Sciatic nerve (tissue), 2 donors: ENCODE results near the gene TRIM42. TPM values are rescaled to one million over a fixed set of nuclear protein-coding genes. Genes with fewer than 3 reads are reported as not detected.

Experiments
- ATAC-seq: fragments of 200-7000 bp; cut with Tn5 transposase; one replicate; pipeline ENCODE4 v1.9.1; 2020; ENCODE audit warnings: mild to moderate bottlenecking, moderate library complexity
- DNase-seq: peaks from one replicate; pipeline ENCODE4 v3.0.0-alpha.2; 2020; ENCODE audit warnings: low spot score
- intact Hi-C: fragments of 100-400 bp; cut with DNase I; formaldehyde crosslinking; loops from one replicate; pipeline ENCODE4 v1.14.2; 2022
- total RNA-seq: library from RNA; stranded (reverse); fragmentation: NEBNext Ultra II Directional; extraction: Animal tissue kit (Norgen Biotek cat#: 25700); gene quantifications from one replicate; pipeline ENCODE4 v1.2.1, GENCODE V29; 2021
- donor health status: DM: no; HTN: no; CAD: no.
- donor health status: DM: no; HTN: no; CAD: no.

The TRIM42 gene
- total RNA-seq, 1 donor from 2014 or later: not detected

GRCh38 chr3:140706360-140706759, 28.5 kb downstream of the TRIM42 start:
- ATAC-seq (peak; percentile 66), DNase-seq (no peak)
- intact Hi-C loops: no loop called here

GRCh38 chr3:140708815-140709214, 31.0 kb downstream of the TRIM42 start:
- no peak for DNase-seq
- peak; percentile 89 for ATAC-seq
- intact Hi-C loops: no loop called here

- intact Hi-C loops: no loop called here
- ATAC-seq: no peak
- DNase-seq: no peak
Observed at GRCh38 chr3:140709751-140710150, 31.9 kb downstream of the TRIM42 start.

GRCh38 chr3:140710711-140711389, 33.0 kb downstream of the TRIM42 start:
- intact Hi-C loops: no loop called here
- ATAC-seq: no peak
- DNase-seq: no peak

GRCh38 chr3:140711390-140712035, 33.6 kb downstream of the TRIM42 start:
- no peak for ATAC-seq
- intact Hi-C loops: no loop called here
- no peak for DNase-seq

- DNase-seq (no peak), ATAC-seq (no peak)
- intact Hi-C loops: no loop called here
Observed at GRCh38 chr3:140712301-140712700, 34.4 kb downstream of the TRIM42 start.

- ATAC-seq: no peak
- intact Hi-C loops: no loop called here
- no peak for DNase-seq
Observed at GRCh38 chr3:140715035-140715434, 37.2 kb downstream of the TRIM42 start.

GRCh38 chr3:140717921-140718320, 40.1 kb downstream of the TRIM42 start:
- intact Hi-C loops: no loop called here
- DNase-seq (no peak), ATAC-seq (peak; percentile 93)

- ATAC-seq (peak; percentile 89), DNase-seq (no peak)
- intact Hi-C loops: no loop called here
Observed at GRCh38 chr3:140719841-140720614, 42.2 kb downstream of the TRIM42 start.

GRCh38 chr3:140723576-140723975, 45.7 kb downstream of the TRIM42 start:
- DNase-seq (no peak), ATAC-seq (no peak)
- intact Hi-C loops: no loop called here

GRCh38 chr3:140724856-140725812, 47.3 kb downstream of the TRIM42 start:
- ATAC-seq: no peak

GRCh38 chr3:140726066-140726465, 48.2 kb downstream of the TRIM42 start:
- intact Hi-C loops: no loop called here
- ATAC-seq (no peak), DNase-seq (no peak)

More at GRCh38 chr3:140724856-140725812, 47.3 kb downstream of the TRIM42 start:
- intact Hi-C loops: no loop called here
- DNase-seq: no peak

- intact Hi-C loops: no loop called here
- DNase-seq: no peak
- ATAC-seq: no peak
Observed at GRCh38 chr3:140727886-140728285, 50.0 kb downstream of the TRIM42 start.

- ATAC-seq (no peak), DNase-seq (no peak)
- intact Hi-C loops: no loop called here
Observed at GRCh38 chr3:140731440-140732119, 53.7 kb downstream of the TRIM42 start.

GRCh38 chr3:140733623-140734022, 55.8 kb downstream of the TRIM42 start:
- intact Hi-C loops: no loop called here
- ATAC-seq (no peak), DNase-seq (no peak)

- intact Hi-C loops: no loop called here
- DNase-seq: peak; percentile 76
- peak; percentile 89 for ATAC-seq
Observed at GRCh38 chr3:140736863-140737460, 59.1 kb downstream of the TRIM42 start.

- intact Hi-C loops: no loop called here
- no peak for DNase-seq
- no peak for ATAC-seq
Observed at GRCh38 chr3:140742116-140742515, 64.3 kb downstream of the TRIM42 start.

GRCh38 chr3:140748171-140748570, 70.3 kb downstream of the TRIM42 start:
- ATAC-seq (no peak), DNase-seq (no peak)
- intact Hi-C loops: no loop called here
